GM12874 (cell line): ENCODE results near the gene ROS1.

Source experiments
- TF ChIP-seq, protein P1 (sequence below): IDR thresholded peaks from 2 replicates; pipeline ENCODE4 v1.5.1; 2011; ENCODE audit warnings: low read depth, mild to moderate bottlenecking, control low read depth, low read length, moderate library complexity; ENCODE audit not compliant: insufficient read depth

Gene ROS1

DNA sequence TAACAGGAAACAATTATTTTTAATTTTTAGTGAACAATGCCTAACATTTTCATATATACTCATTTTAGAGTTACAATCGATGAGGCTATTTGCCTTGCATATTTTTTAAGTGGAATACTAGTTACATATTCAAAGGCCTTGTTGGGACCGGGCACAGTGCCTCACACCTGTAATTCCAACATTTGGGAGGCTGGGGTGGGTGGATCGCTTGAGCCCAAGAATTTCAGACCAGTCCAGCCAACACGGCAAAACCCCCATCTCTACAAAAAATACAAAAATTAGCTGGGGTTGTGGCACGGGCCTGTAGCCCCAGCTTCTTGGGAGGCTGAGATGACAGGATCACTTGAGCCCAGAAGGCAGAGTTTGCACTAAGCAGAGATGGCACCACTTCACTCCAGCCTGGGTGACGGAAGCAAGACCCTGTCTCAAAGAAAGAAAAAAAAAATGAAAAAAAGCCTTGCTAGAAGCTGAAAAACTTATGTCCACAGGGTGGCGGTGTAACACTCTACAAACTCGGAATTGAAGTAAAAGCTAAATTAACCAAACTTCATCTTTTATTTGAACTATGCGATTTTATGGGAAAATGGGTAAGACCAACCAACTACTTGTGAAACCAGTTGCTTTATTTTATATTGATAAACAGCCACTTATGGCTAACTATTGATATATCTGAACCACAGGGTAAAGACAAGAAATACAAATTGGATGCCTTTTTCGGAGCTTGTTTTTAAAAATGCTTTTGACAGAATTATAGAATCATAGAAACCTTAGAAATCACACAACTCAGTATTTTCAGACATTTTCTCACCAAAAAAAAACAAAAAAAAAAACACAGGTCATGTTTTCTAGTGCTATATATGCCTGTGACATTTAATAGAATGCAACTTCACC, 24.1 kb upstream of the ROS1 start:
- TF ChIP-seq, protein P1, sequence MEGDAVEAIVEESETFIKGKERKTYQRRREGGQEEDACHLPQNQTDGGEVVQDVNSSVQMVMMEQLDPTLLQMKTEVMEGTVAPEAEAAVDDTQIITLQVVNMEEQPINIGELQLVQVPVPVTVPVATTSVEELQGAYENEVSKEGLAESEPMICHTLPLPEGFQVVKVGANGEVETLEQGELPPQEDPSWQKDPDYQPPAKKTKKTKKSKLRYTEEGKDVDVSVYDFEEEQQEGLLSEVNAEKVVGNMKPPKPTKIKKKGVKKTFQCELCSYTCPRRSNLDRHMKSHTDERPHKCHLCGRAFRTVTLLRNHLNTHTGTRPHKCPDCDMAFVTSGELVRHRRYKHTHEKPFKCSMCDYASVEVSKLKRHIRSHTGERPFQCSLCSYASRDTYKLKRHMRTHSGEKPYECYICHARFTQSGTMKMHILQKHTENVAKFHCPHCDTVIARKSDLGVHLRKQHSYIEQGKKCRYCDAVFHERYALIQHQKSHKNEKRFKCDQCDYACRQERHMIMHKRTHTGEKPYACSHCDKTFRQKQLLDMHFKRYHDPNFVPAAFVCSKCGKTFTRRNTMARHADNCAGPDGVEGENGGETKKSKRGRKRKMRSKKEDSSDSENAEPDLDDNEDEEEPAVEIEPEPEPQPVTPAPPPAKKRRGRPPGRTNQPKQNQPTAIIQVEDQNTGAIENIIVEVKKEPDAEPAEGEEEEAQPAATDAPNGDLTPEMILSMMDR = peak; percentile 45; the same call in 1 of the 2 replicates

DNA sequence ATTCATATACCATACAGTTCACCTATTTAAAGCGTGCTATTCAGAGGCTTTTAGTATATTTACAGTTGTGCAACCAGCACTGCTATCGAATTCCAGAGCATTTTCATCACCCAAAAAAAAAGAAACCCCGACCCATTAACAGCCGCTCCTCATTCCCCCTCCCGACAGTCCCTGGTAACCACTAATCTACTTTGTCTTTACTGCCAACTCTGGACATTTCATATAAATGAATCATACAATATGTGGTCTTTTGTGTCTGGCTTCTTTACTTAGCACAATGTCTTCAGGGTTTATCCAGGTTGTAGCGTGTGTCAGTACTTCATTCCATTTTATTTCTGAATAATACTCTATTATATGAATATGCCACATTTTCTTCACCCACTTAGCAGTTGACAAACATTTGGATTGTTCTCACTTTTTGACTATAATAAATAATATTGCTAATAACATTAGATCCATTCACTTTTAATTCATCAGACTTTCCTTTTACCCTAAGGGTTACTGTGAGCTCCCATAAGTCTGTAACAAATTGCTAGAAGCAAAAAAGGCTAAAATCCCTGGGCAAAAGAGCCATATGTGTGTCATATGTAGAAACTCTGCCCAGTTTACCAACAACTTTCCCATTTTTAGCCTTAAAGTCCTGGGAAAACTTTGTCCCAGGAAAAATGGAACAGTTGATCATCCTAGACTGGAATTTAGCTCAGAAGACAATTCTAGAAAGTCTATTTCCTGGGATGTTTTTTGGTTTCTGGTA, 23.2 kb upstream of the ROS1 start:
- TF ChIP-seq, protein P1 = no peak

DNA sequence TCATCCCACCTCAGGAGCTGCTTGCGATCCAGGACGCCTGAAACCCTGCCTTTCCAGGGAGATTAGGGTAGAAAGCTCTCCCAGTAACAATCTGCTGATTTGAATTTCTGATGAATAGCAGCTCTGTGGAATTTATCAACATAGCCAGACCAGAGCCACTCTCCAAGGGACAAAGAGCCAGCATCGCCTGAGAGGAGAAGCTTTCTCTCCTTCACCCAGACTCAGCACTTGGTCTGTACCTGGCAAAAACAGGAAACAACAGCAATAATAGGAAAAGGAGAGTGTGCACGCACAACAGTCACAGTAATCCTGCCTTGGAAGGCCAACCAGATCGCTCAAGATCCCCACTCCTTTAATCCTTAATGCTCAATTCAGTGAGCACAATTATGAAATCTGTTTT, 22.3 kb upstream of the ROS1 start:
- TF ChIP-seq, protein P1 = no peak

DNA sequence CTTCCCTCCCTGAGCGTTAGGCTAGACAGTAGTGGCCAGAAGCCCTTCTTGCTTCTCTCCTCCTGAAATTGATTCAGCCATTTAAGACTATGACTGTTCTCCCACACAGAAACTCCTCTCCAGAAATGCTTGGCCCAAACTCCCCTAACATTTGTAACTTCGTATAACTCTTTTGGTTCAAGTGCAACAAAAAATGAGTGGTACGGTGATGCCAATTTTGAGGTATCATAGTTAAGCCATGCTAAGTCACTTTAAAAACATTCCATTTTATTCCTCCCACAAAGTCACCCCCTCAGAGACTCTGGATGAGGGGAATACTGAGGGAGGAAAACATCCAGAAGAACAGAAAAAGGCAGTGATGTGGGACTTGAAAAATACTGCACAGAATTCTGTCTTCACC, 21.1 kb upstream of the ROS1 start:
- TF ChIP-seq, protein P1 = no peak

DNA sequence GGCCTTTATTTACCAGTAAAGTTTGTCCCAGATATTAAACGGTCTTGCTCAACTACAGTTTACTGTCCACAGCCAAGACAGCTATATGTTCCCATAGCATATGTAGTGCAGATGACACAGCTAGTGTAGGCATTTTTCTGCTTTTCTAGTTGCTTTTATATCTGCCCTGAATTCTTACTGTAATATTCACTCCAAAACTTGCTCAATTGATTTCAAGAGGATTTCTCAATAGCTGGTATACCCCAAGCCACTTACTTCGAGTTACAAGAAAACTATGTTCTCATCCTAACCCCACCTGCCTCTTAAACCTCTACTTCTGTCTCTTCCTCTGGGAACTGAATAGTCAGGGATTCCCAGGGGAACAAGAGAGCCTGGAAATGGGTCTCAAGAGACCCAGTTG, 18.9 kb upstream of the ROS1 start:
- TF ChIP-seq, protein P1 = no peak

DNA sequence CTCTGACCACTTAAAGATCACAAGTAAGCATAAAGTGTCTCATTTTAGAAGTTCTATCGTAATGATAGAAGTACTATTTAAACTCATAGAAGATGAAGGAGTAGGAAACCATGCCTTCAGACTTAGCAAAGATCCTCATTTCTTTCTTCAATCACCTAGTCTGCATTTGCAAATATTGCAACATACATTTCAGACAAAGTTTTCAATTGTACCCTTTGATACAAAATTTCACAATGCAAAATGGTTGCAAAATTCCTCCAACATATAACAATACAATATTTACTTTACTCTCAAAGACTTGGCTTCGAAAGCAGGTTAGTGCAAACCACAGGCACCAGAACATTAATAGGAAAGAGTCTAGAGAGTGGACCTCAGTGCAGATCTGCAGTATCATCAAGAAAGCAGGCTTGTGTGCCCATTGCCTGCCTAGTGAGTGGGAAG, 16.1 kb upstream of the ROS1 start:
- TF ChIP-seq, protein P1 = no peak
